NCI-H69 (cell line): Measurements from ENCODE around the gene VCL.
A peak's percentile ranks its signal among the peaks of the same experiment; 100 is the strongest.
"Not testable (repeated sequence)": the region's sequence is repeated elsewhere in the genome, so short reads cannot be mapped to it uniquely, and the experiment has no call there.

Experiments
- DNase-seq: peaks from one replicate; lab custom pipeline; 2025; lab: John Stamatoyannopoulos, UW

Gene VCL

GRCh38 chr10:74006269-74006668 is 8.4 kb downstream of the VCL start:
- DNase-seq, result no peak

GRCh38 chr10:74008212-74008731 is 10.4 kb downstream of the VCL start:
- DNase-seq, result peak; percentile 45

GRCh38 chr10:74011017-74011416 is 13.1 kb downstream of the VCL start:
- no peak for DNase-seq

- peak; percentile 40 for DNase-seq
These were observed 13.9 kb downstream of the VCL start for GRCh38 chr10:74011770-74012169.

GRCh38 chr10:74012480-74012879 is 14.6 kb downstream of the VCL start:
- no peak for DNase-seq

GRCh38 chr10:74013004-74013403 is 15.1 kb downstream of the VCL start:
- DNase-seq, result no peak

- not testable (repeated sequence) for DNase-seq
These were observed 16.7 kb downstream of the VCL start for GRCh38 chr10:74014574-74014973.

GRCh38 chr10:74018241-74018640 is 20.3 kb downstream of the VCL start:
- DNase-seq, result no peak

- DNase-seq, result no peak
These were observed 23.5 kb downstream of the VCL start for GRCh38 chr10:74021248-74022055.

GRCh38 chr10:74022926-74023629 is 25.2 kb downstream of the VCL start:
- no peak for DNase-seq

GRCh38 chr10:74024600-74024999 is 26.7 kb downstream of the VCL start:
- peak; percentile 31 for DNase-seq

- DNase-seq, result no peak
These were observed 27.6 kb downstream of the VCL start for GRCh38 chr10:74025380-74025978.

- DNase-seq, result no peak
These were observed 28.6 kb downstream of the VCL start for GRCh38 chr10:74026428-74027015.

- DNase-seq, result no peak
These were observed 29.8 kb downstream of the VCL start for GRCh38 chr10:74027702-74028101.

GRCh38 chr10:74029943-74030342 is 32.0 kb downstream of the VCL start:
- DNase-seq, result peak; percentile 27

- peak; percentile 26 for DNase-seq
These were observed 34.3 kb downstream of the VCL start for GRCh38 chr10:74032208-74032607.

- DNase-seq, result peak; percentile 2
These were observed 35.2 kb downstream of the VCL start for GRCh38 chr10:74032900-74033655.

GRCh38 chr10:74033702-74034101 is 35.8 kb downstream of the VCL start:
- DNase-seq, result no peak

- no peak for DNase-seq
These were observed 36.4 kb downstream of the VCL start for GRCh38 chr10:74034301-74034700.

- DNase-seq, result peak; percentile 3
These were observed 37.4 kb downstream of the VCL start for GRCh38 chr10:74035303-74035702.

- no peak for DNase-seq
These were observed 38.6 kb downstream of the VCL start for GRCh38 chr10:74036474-74036873.
